T-cell (primary cell): ENCODE measurements around the gene ZNF830. TPM values are rescaled to one million over a fixed set of nuclear protein-coding genes. Genes with fewer than 3 reads are reported as not detected.
"Not testable (repeated sequence)": the region's sequence is repeated elsewhere in the genome, so short reads cannot be mapped to it uniquely, and the experiment has no call there.

Source experiments
- ATAC-seq, 4 experiments: fragments of 200-7000 bp in 3 of 4; fragments of 150-1000 bp in 1 of 4; cut with Tn5 transposase; replicated peaks in 1 of 4; 1 replicate in 3 of 4; 2 replicates in 1 of 4; pipeline ENCODE4 v1.10.0; 2021; ENCODE audit warnings: moderate library complexity in 3 of 4, mild to moderate bottlenecking in 2 of 4, moderate number of reproducible peaks in 1 of 4
- CTCF ChIA-PET, 2 donors: fragments of 300-600 bp; sonication (Branson Sonifier 250); formaldehyde crosslinking; loops; one replicate each; lab custom pipeline; 2022; ENCODE audit warnings: antibody characterized with exemption in 2 of 2; lab: Charles Lee
- POLR2A ChIA-PET, 2 donors: fragments of 300-600 bp; sonication (Branson Sonifier 250); formaldehyde crosslinking; loops; one replicate each; lab custom pipeline; 2022; ENCODE audit warnings: antibody characterized with exemption in 2 of 2; lab: Charles Lee
- DNase-seq, 35 experiments: peaks; one replicate each; pipeline versions ENCODE4 v3.0.0 to v3.0.0-alpha.2; 2013 to 2023
- H3K27ac ChIP-seq: one replicate; pipeline ENCODE4 v1.5.1; 2013; ENCODE audit warnings: low read length
- H3K27me3 ChIP-seq, 2 experiments: replicated peaks in 1 of 2; 1 replicate in 1 of 2; 2 replicates in 1 of 2; pipeline versions ENCODE4 v1.6.1 to v1.7.0; 2013; ENCODE audit warnings: low read length in 1 of 2, mixed read lengths in 1 of 2; ENCODE audit not compliant: control insufficient read depth in 2 of 2, insufficient read depth in 2 of 2; ENCODE audit errors: extremely low read depth in 1 of 2
- H3K36me3 ChIP-seq, 2 donors: 1 replicate in 1 of 2; 2 replicates in 1 of 2; pipeline versions ENCODE4 v1.6.1 to v1.7.0; 2013; ENCODE audit warnings: low read length in 1 of 2; ENCODE audit not compliant: control insufficient read depth in 2 of 2, insufficient read depth in 1 of 2; ENCODE audit errors: extremely low read depth in 1 of 2
- H3K4me1 ChIP-seq, 2 experiments: 1 replicate in 1 of 2; 2 replicates in 1 of 2; pipeline versions ENCODE4 v1.6.1 to v1.7.0; 2013; ENCODE audit warnings: low read length in 2 of 2, mixed read lengths in 1 of 2; ENCODE audit not compliant: insufficient read depth in 2 of 2, control insufficient read depth in 1 of 2; ENCODE audit errors: extremely low read depth in 1 of 2
- H3K4me3 ChIP-seq, 2 donors: 1 replicate in 1 of 2; 2 replicates in 1 of 2; pipeline versions ENCODE4 v1.5.1 to v1.7.0; 2013; ENCODE audit warnings: mild to moderate bottlenecking in 2 of 2, low read length in 1 of 2, moderate library complexity in 1 of 2; ENCODE audit not compliant: control insufficient read depth in 1 of 2; ENCODE audit errors: extremely low read depth in 1 of 2
- H3K9me3 ChIP-seq: 2 replicates; pipeline ENCODE4 v1.7.0; 2013
- H3K27ac Mint-ChIP-seq, 2 donors: one replicate each; pipeline ENCODE4 v1.8.0; 2020 to 2021; ENCODE audit warnings: mild to moderate bottlenecking in 2 of 2, mixed read lengths in 2 of 2
- H3K27me3 Mint-ChIP-seq, 2 donors: one replicate each; pipeline ENCODE4 v1.8.0; 2021 to 2022; ENCODE audit warnings: mixed read lengths in 2 of 2
- H3K36me3 Mint-ChIP-seq: one replicate; pipeline ENCODE4 v1.8.0; 2021; ENCODE audit warnings: mixed read lengths
- H3K4me1 Mint-ChIP-seq, 3 donors: one replicate each; pipeline ENCODE4 v1.8.0; 2020 to 2022; ENCODE audit warnings: mixed read lengths in 3 of 3, mild to moderate bottlenecking in 1 of 3
- H3K4me3 Mint-ChIP-seq, 3 donors: one replicate each; pipeline ENCODE4 v1.8.0; 2020 to 2022; ENCODE audit warnings: mild to moderate bottlenecking in 3 of 3, mixed read lengths in 3 of 3, moderate library complexity in 3 of 3
- H3K9me3 Mint-ChIP-seq, 3 donors: one replicate each; pipeline ENCODE4 v1.8.0; 2020 to 2022; ENCODE audit warnings: mixed read lengths in 3 of 3
- WGBS: methylation state at CpG from one replicate; pipeline ENCODE4 v1.1.5; 2013; ENCODE audit warnings: missing lambda C conversion rate; ENCODE audit not compliant: insufficient coverage; 5-methylcytosine and 5-hydroxymethylcytosine counted together
- total RNA-seq, 35 experiments: library from RNA in 6 of 35; stranded (reverse) in 6 of 35; fragments of 120-200 nt in 1 of 35; gene quantifications; one replicate each; pipeline versions ENCODE4 v1.2.1 to v1.2.4 and lab custom pipeline; 2013 to 2026

ZNF830 gene
- total RNA-seq, 5 donors from 2014 or later (not counting 1 experiment from before 2014, with no cell fraction given), result 35.4 to 42.3 (median 38.0) TPM

- Mint-ChIP-seq H3K4me1 (no peaks in the 10 kb centered on the region), H3K9me3 (no peaks in the 10 kb centered on the region), H3K4me3 (no peak overlapping the region), H3K36me3 (peaks cover 8% of the 10 kb centered on the region), H3K27ac (no peak overlapping the region), H3K27me3 (peaks cover 0 to 8% of the 10 kb centered on the region in 2 donors)
- H3K4me1 ChIP-seq, result no peaks in the 10 kb centered on the region
- no peak overlapping the region for H3K27ac ChIP-seq
- ChIA-PET POLR2A (no interaction called here), CTCF (no interaction called here)
- no peak for ATAC-seq
- no peaks in the 10 kb centered on the region for H3K36me3 ChIP-seq
- no peak overlapping the region for H3K4me3 ChIP-seq
- DNase-seq, result no peak
- no peaks in the 10 kb centered on the region for H3K27me3 ChIP-seq
- no peaks in the 10 kb centered on the region for H3K9me3 ChIP-seq
Measured at GRCh38 chr17:34930283-34930682, 31.1 kb upstream of the ZNF830 start.

GRCh38 chr17:34950780-34951179, 10.6 kb upstream of the ZNF830 start:
- ATAC-seq, result not testable (repeated sequence)

GRCh38 chr17:34958438-34958837, 2.9 kb upstream of the ZNF830 start:
- ChIA-PET POLR2A (interaction anchor here in 1 of 2 donors (0.7 kb wide), 1 partner anchor 949 kb away, joined by 10 read pairs; no protein-coding TSS in a partner anchor), CTCF (interaction anchor here in 1 of 2 donors (0.6 kb wide), 1 partner anchor 1645 kb away, joined by 6 read pairs; no protein-coding TSS in a partner anchor)
- DNase-seq, result no peak
- Mint-ChIP-seq H3K27ac (no peak overlapping the region), H3K9me3 (peaks cover 0 to 5% (median 0%) of the 10 kb centered on the region in 3 donors), H3K36me3 (peaks cover 7% of the 10 kb centered on the region), H3K27me3 (peaks cover 0 to 9% of the 10 kb centered on the region in 2 donors), H3K4me1 (peaks cover 28 to 29% (median 28%) of the 10 kb centered on the region in 3 donors), H3K4me3 (no peak overlapping the region)
- H3K27me3 ChIP-seq, result no peaks in the 10 kb centered on the region
- no peak overlapping the region for H3K27ac ChIP-seq
- WGBS, result no CpG with 5 or more reads among the region's 1 CpG
- H3K4me3 ChIP-seq, result no peak overlapping the region
- no peaks in the 10 kb centered on the region for H3K9me3 ChIP-seq
- no peak for ATAC-seq
- H3K36me3 ChIP-seq, result no peaks in the 10 kb centered on the region
- H3K4me1 ChIP-seq, result peaks cover 16 to 20% of the 10 kb centered on the region in 2 experiments

More at GRCh38 chr17:34950780-34951179, 10.6 kb upstream of the ZNF830 start:
- not testable (repeated sequence) for H3K4me3 Mint-ChIP-seq, H3K9me3 Mint-ChIP-seq, H3K27ac ChIP-seq, H3K27me3 ChIP-seq, DNase-seq, H3K9me3 ChIP-seq, H3K4me1 Mint-ChIP-seq, H3K4me1 ChIP-seq, H3K27ac Mint-ChIP-seq, H3K4me3 ChIP-seq, H3K36me3 ChIP-seq, H3K27me3 Mint-ChIP-seq, H3K36me3 Mint-ChIP-seq
- ChIA-PET POLR2A (interaction anchor here in 1 of 2 donors (0.6 kb wide), 1 partner anchor 19 kb away, joined by 4 read pairs; no protein-coding TSS in a partner anchor), CTCF (interaction anchor here in 1 of 2 donors (1.0 kb wide), 1 partner anchor 24 kb away, joined by 3 read pairs; no protein-coding TSS in a partner anchor)
- no CpG with 5 or more reads among the region's 4 CpGs for WGBS

DNA sequence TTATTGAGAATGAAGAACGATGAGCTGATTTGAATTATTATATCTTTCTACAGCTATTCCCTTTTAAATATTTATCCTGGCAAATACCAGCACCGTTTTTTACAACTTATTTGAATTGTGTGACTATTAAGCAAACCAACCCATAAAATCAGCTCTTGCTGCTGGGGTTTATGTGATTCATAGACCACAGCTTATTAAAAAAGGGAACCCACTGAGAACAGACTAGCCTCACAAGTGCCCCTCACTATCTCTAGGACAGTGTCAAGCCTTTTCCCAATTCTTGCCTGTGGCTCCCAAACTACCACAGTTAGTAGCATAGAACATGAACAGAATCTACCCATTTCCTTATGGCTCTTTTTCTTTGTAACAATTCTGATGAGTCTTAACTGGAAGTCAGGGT, 12.8 kb downstream of the ZNF830 start:
- no peak overlapping the region for H3K27ac Mint-ChIP-seq
- Histone ChIP-seq H3K4me3 (no peak overlapping the region), H3K27me3 (no peaks in the 10 kb centered on the region), H3K9me3 (no peaks in the 10 kb centered on the region), H3K27ac (no peak overlapping the region), H3K4me1 (no peaks in the 10 kb centered on the region), H3K36me3 (no peaks in the 10 kb centered on the region)
- CTCF ChIA-PET, result interaction anchor here in 1 of 2 donors (0.6 to 1.4 kb wide), 2 partner anchors 23 to 588 kb away, joined by 3 to 5 read pairs; no protein-coding TSS in a partner anchor
- peaks cover under 1 to 2% (median 1%) of the 10 kb centered on the region in 3 donors for H3K4me1 Mint-ChIP-seq
- H3K4me3 Mint-ChIP-seq, result no peak overlapping the region
- no CpG with 5 or more reads among the region's 2 CpGs for WGBS
- DNase-seq (no peak), ATAC-seq (no peak)
- H3K9me3 Mint-ChIP-seq, result no peaks in the 10 kb centered on the region
- H3K27me3 Mint-ChIP-seq, result no peaks in the 10 kb centered on the region
- POLR2A ChIA-PET, result interaction anchor here (0.6 to 0.7 kb wide), 2 partner anchors 40 to 173 kb away, joined by 3 read pairs; no protein-coding TSS in a partner anchor
- H3K36me3 Mint-ChIP-seq, result peaks cover 3% of the 10 kb centered on the region

- Histone ChIP-seq H3K4me3 (no peak overlapping the region), H3K36me3 (no peaks in the 10 kb centered on the region), H3K4me1 (peaks cover 3 to 6% of the 10 kb centered on the region in 2 experiments), H3K27ac (no peak overlapping the region), H3K27me3 (no peaks in the 10 kb centered on the region), H3K9me3 (no peaks in the 10 kb centered on the region)
- ATAC-seq (no peak), DNase-seq (no peak)
- H3K27me3 Mint-ChIP-seq, result no peaks in the 10 kb centered on the region
- H3K4me3 Mint-ChIP-seq, result no peak overlapping the region
- H3K27ac Mint-ChIP-seq, result no peak overlapping the region
- ChIA-PET CTCF (interaction anchor here in 1 of 2 donors (0.6 to 1.4 kb wide), 2 partner anchors 24 to 587 kb away, joined by 3 to 5 read pairs; no protein-coding TSS in a partner anchor), POLR2A (interaction anchor here in 1 of 2 donors (0.6 kb wide), 1 partner anchor 41 kb away, joined by 3 read pairs; no protein-coding TSS in a partner anchor)
- 40% methylated on average over 2 of the region's 3 CpGs for WGBS
- peaks cover 10 to 11% (median 10%) of the 10 kb centered on the region in 3 donors for H3K4me1 Mint-ChIP-seq
- H3K36me3 Mint-ChIP-seq, result no peaks in the 10 kb centered on the region
- no peaks in the 10 kb centered on the region for H3K9me3 Mint-ChIP-seq
Measured at GRCh38 chr17:34974794-34975785, 13.8 kb downstream of the ZNF830 start.

DNA sequence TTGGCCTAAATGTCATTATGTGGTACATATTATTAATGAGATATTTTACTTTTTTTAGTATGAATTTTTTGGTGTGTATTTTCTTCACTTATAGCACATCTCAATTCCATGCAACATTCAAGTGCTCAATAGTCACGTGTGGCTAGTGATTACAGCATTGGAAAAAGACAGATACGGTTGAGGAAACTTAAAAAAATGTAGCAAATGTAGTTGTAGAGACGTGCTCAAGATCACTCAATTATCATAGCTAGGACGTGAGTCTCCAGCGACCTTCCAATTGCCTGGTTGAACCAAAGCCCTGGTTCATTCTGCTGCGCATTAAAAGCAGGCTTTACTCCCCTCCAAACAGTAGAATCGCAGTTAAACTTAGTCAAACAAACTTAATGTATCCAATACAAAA, 17.8 kb downstream of the ZNF830 start:
- peak overlapping the region in 2 of 3 donors; percentile 44 to 92 for H3K4me3 Mint-ChIP-seq
- H3K4me1 ChIP-seq, result peaks cover 13 to 27% of the 10 kb centered on the region in 2 experiments
- peaks cover 11% of the 10 kb centered on the region for H3K36me3 Mint-ChIP-seq
- no peak for DNase-seq
- no peaks in the 10 kb centered on the region for H3K27me3 Mint-ChIP-seq
- H3K36me3 ChIP-seq, result peaks cover 0 to 3% of the 10 kb centered on the region in 2 donors
- POLR2A ChIA-PET, result interaction anchor here in 1 of 2 donors (0.6 kb wide), 1 partner anchor 91 kb away, joined by 8 read pairs; no protein-coding TSS in a partner anchor
- no peaks in the 10 kb centered on the region for H3K9me3 Mint-ChIP-seq
- no peaks in the 10 kb centered on the region for H3K9me3 ChIP-seq
- H3K27me3 ChIP-seq, result no peaks in the 10 kb centered on the region
- H3K4me3 ChIP-seq, result no peak overlapping the region
- no peak overlapping the region for H3K27ac ChIP-seq
- CTCF ChIA-PET, result interaction anchor here in 1 of 2 donors (0.6 kb wide), 1 partner anchor 791 kb away, joined by 6 read pairs; no protein-coding TSS in a partner anchor
- H3K27ac Mint-ChIP-seq, result peak overlapping the region in 1 of 2 donors; percentile 24
- ATAC-seq, result no peak
- WGBS, result 96% methylated on average over 5 of the region's 7 CpGs
- H3K4me1 Mint-ChIP-seq, result peaks cover 41 to 44% (median 43%) of the 10 kb centered on the region in 3 donors
